HCT116 (cell line): ENCODE measurements around the gene KCNIP4. TPM values are rescaled to one million over a fixed set of nuclear protein-coding genes. Genes with fewer than 3 reads are reported as not detected.

Experiments
- ATAC-seq: fragments of 200-7000 bp; cut with Tn5 transposase; 2 replicates; pipeline ENCODE4 v1.9.1; 2020; ENCODE audit warnings: mild to moderate bottlenecking, moderate library complexity
- BruUV-seq: library from RNA; stranded (reverse); fragments of 400-500 nt; replicated peaks from 2 replicates; lab custom pipeline; 2021; lab: Mats Ljungman, UMichigan
- CTCF ChIA-PET: fragments of 300-600 bp; sonication (Branson Sonifier 250); formaldehyde crosslinking; loops from one replicate; lab custom pipeline; 2021; ENCODE audit warnings: antibody characterized with exemption; lab: Charles Lee
- POLR2A ChIA-PET: fragments of 300-600, 350-600 bp; sonication (Branson Sonifier 250); formaldehyde crosslinking; loops from one replicate; lab custom pipeline; 2021; ENCODE audit warnings: antibody characterized with exemption; lab: Charles Lee
- RAD21 ChIA-PET, 2 experiments: fragments of 300-600 bp; sonication (Branson Sonifier 250); formaldehyde crosslinking; loops; one replicate each; lab custom pipeline; 2023; ENCODE audit warnings: low total read pairs in 2 of 2; ENCODE audit not compliant: uncharacterized antibody in 2 of 2, unreplicated experiment in 2 of 2, low non-redundant PET in 1 of 2; lab: Charles Lee
- DNase-seq: peaks from one replicate; pipeline ENCODE4 v3.0.0-alpha.2; 2010; ENCODE audit warnings: low read depth, low spot score
- H2AFZ ChIP-seq: fragments of 200-600 bp; shearing (Covaris generic), sonication (generic); 2 replicates; pipeline ENCODE4 v1.6.1; 2017; ENCODE audit warnings: low read depth, mixed run types, mixed read lengths, antibody characterized with exemption, low read length; ENCODE audit not compliant: poor library complexity, severe bottlenecking
- H3K27ac ChIP-seq: 2 replicates; pipeline ENCODE4 v1.5.1; 2012; ENCODE audit warnings: low read depth, low read length
- H3K27me3 ChIP-seq: fragments of 200-600 bp; sonication (generic); 2 replicates; pipeline ENCODE4 v1.6.1; 2016; ENCODE audit warnings: mixed run types, low read length, mixed read lengths; ENCODE audit not compliant: insufficient read depth
- H3K36me3 ChIP-seq, 2 experiments: fragments of 200-500 bp in 1 of 2; fragments of 200-600 bp in 1 of 2; sonication (Bioruptor generic) in 1 of 2; sonication (generic) in 1 of 2; 2 replicates each; pipeline versions ENCODE4 v1.5.1 to v1.6.1; 2014 to 2016; ENCODE audit warnings: low read length in 2 of 2, inconsistent platforms in 1 of 2, mixed read lengths in 1 of 2, mixed run types in 1 of 2; ENCODE audit not compliant: insufficient read depth in 2 of 2, control insufficient read depth in 1 of 2
- H3K4me1 ChIP-seq, 2 experiments: fragments of 200-600 bp in 1 of 2; sonication (generic) in 1 of 2; 2 replicates each; pipeline versions ENCODE4 v1.5.1 to v1.6.1; 2012 to 2017; ENCODE audit warnings: low read length in 2 of 2, inconsistent platforms in 1 of 2, mild to moderate bottlenecking in 1 of 2, mixed read lengths in 1 of 2, mixed run types in 1 of 2, moderate library complexity in 1 of 2; ENCODE audit not compliant: insufficient read depth in 2 of 2, control insufficient read depth in 1 of 2
- H3K4me2 ChIP-seq: fragments of 200-600 bp; sonication (generic); 2 replicates; pipeline ENCODE4 v1.6.1; 2017; ENCODE audit warnings: mixed run types, low read length, mixed read lengths
- H3K4me3 ChIP-seq, 2 experiments: fragments of 200-600 bp in 1 of 2; sonication (generic) in 1 of 2; replicated peaks in 1 of 2; 2 replicates each; pipeline ENCODE4 v1.5.1; 2011 to 2016; ENCODE audit warnings: low read length in 2 of 2, control low read depth in 1 of 2, low read depth in 1 of 2, mild to moderate bottlenecking in 1 of 2, mixed read lengths in 1 of 2, mixed run types in 1 of 2
- H3K79me2 ChIP-seq: fragments of 200-600 bp; sonication (generic); 2 replicates; pipeline ENCODE4 v1.6.1; 2017; ENCODE audit warnings: mild to moderate bottlenecking, mixed run types, low read length, moderate library complexity, mixed read lengths; ENCODE audit not compliant: insufficient read depth
- H3K9ac ChIP-seq: fragments of 200-600 bp; sonication (generic); 2 replicates; pipeline ENCODE4 v1.6.1; 2016; ENCODE audit warnings: low read length, mixed read lengths
- H3K9me2 ChIP-seq: fragments of 200-600 bp; sonication (generic), shearing (Covaris generic); 2 replicates; pipeline ENCODE4 v1.6.1; 2017; ENCODE audit warnings: mixed run types, mild to moderate bottlenecking, moderate library complexity; ENCODE audit not compliant: insufficient read depth
- H3K9me3 ChIP-seq, 2 experiments: fragments of 200-500 bp in 1 of 2; fragments of 200-600 bp in 1 of 2; sonication (Bioruptor generic) in 1 of 2; sonication (generic) in 1 of 2; 2 replicates each; pipeline ENCODE4 v1.6.1; 2014 to 2017; ENCODE audit warnings: low read length in 2 of 2, mixed read lengths in 2 of 2, inconsistent platforms in 1 of 2, low read depth in 1 of 2, mild to moderate bottlenecking in 1 of 2, mixed run types in 1 of 2, moderate library complexity in 1 of 2; ENCODE audit not compliant: control insufficient read depth in 1 of 2, insufficient read depth in 1 of 2
- H4K20me1 ChIP-seq: fragments of 200-600 bp; sonication (generic), shearing (Covaris generic); 2 replicates; pipeline ENCODE4 v1.6.1; 2017; ENCODE audit warnings: mixed run types, mild to moderate bottlenecking, moderate library complexity; ENCODE audit not compliant: insufficient read depth
- ATF3 ChIP-seq: IDR thresholded peaks from 2 replicates; pipeline ENCODE4 v1.6.1; 2012
- CBX3 ChIP-seq: IDR thresholded peaks from 2 replicates; pipeline ENCODE4 v1.6.1; 2012; ENCODE audit warnings: low read depth
- CEBPB ChIP-seq: IDR thresholded peaks from 2 replicates; pipeline ENCODE4 v1.6.1; 2012; ENCODE audit warnings: low read depth
- ELF1 ChIP-seq: IDR thresholded peaks from 2 replicates; pipeline ENCODE4 v1.6.1; 2012; ENCODE audit warnings: low read depth, borderline replicate concordance
- EZH2 ChIP-seq: fragments of 200-600 bp; sonication (generic); IDR thresholded peaks from 2 replicates; pipeline ENCODE4 v1.6.1; 2017; ENCODE audit warnings: antibody characterized with exemption, mixed run types
- EZH2phosphoT487 ChIP-seq: fragments of 200-600 bp; IDR thresholded peaks from 2 replicates; pipeline ENCODE4 v1.6.1; 2018; ENCODE audit warnings: antibody characterized with exemption, borderline replicate concordance
- FOSL1 ChIP-seq: IDR thresholded peaks from 2 replicates; pipeline ENCODE4 v1.6.1; 2012; ENCODE audit warnings: low read depth
- JUND ChIP-seq: IDR thresholded peaks from 2 replicates; pipeline ENCODE4 v1.6.1; 2012
- POLR2A ChIP-seq: IDR thresholded peaks from 2 replicates; pipeline ENCODE4 v1.7.0; 2011; ENCODE audit warnings: borderline replicate concordance; ENCODE audit not compliant: insufficient read depth, insufficient read length; ENCODE audit errors: extremely low read depth
- POLR2AphosphoS5 ChIP-seq: IDR thresholded peaks from 2 replicates; pipeline ENCODE4 v1.6.1; 2011; ENCODE audit warnings: mild to moderate bottlenecking, low read depth, low read length, moderate library complexity
- RAD21 ChIP-seq: IDR thresholded peaks from 2 replicates; pipeline ENCODE4 v1.6.1; 2012; ENCODE audit warnings: low read depth, mild to moderate bottlenecking
- SIN3A ChIP-seq: IDR thresholded peaks from 2 replicates; pipeline ENCODE4 v1.6.1; 2012; ENCODE audit warnings: low read depth
- SP1 ChIP-seq: IDR thresholded peaks from 2 replicates; pipeline ENCODE4 v1.6.1; 2012; ENCODE audit warnings: low read depth
- TCF7L2 ChIP-seq: IDR thresholded peaks from 2 replicates; pipeline ENCODE4 v1.7.0; 2011; ENCODE audit warnings: borderline replicate concordance, inconsistent platforms; ENCODE audit not compliant: insufficient read depth, insufficient read length; ENCODE audit errors: extremely low read depth
- ZFX ChIP-seq: fragments of 450-650 bp; IDR thresholded peaks from 2 replicates; pipeline ENCODE4 v1.6.1; 2017
- ZNF274 ChIP-seq: fragments of 200-500 bp; sonication (Bioruptor generic); IDR thresholded peaks from 2 replicates; pipeline ENCODE4 v1.6.1; 2014; ENCODE audit warnings: mild to moderate bottlenecking, low read depth, low read length, inconsistent platforms
- intact Hi-C: fragments of 100-400 bp; cut with micrococcal nuclease; formaldehyde crosslinking; loops from 2 replicates; pipeline ENCODE4 v1.10.0; 2022
- total RNA-seq: library from RNA; stranded (reverse); gene quantifications from one replicate; pipeline ENCODE4 v1.2.1, GENCODE V29; 2021; ENCODE audit not compliant: unreplicated experiment
- TF ChIP-seq, protein P1 (sequence below): IDR thresholded peaks from 2 replicates; pipeline ENCODE4 v1.6.1; 2012
- TF ChIP-seq, protein P2 (sequence below), 3 experiments: fragments of 200-600 bp in 1 of 3; sonication (generic) in 1 of 3; IDR thresholded peaks in 2 of 3; conservative IDR thresholded peaks in 1 of 3; 2 replicates each; pipeline ENCODE4 v1.5.1; 2012 to 2017; ENCODE audit warnings: low read depth in 2 of 3, low read length in 2 of 3, antibody characterized with exemption in 1 of 3, borderline replicate concordance in 1 of 3, control low read depth in 1 of 3, mild to moderate bottlenecking in 1 of 3, mixed read lengths in 1 of 3, mixed run types in 1 of 3, moderate library complexity in 1 of 3; ENCODE audit not compliant: insufficient read depth in 1 of 3

The KCNIP4 gene
- total RNA-seq, 1 experiment from 2014 or later = not detected

DNA sequence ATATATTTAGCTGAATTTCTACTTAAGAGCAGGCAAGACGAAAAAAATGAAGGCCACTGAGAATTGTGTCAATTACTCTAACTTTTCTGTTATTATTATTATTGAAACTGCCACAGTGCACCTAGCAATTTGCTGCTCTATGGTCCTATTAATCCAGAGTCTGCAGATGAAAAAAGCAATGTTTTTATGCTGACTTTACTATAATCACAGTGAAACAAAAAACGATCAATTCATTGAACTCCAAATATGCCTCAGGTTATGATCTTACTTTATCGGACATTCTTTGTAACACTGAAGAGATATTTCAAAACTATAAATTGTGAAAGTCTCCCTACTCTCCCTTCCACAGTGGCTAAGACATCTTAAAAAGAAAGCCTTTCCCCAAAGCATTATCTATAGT, 474.4 kb downstream of the KCNIP4 start:
- ChIA-PET RAD21 (no interaction called here), POLR2A (no interaction called here), CTCF (no interaction called here)
- Histone ChIP-seq H3K36me3 (no peaks in the 10 kb centered on the region), H3K4me3 (no peak overlapping the region), H2AFZ (no peak overlapping the region), H3K9me3 (no peaks in the 10 kb centered on the region; a peak in 1 of 4 replicates), H3K79me2 (no peaks in the 10 kb centered on the region), H3K9me2 (no peaks in the 10 kb centered on the region), H3K9ac (no peak overlapping the region), H3K27ac (no peak overlapping the region), H3K4me2 (no peak overlapping the region), H3K27me3 (no peaks in the 10 kb centered on the region), H4K20me1 (no peaks in the 10 kb centered on the region), H3K4me1 (no peaks in the 10 kb centered on the region)
- no peak for TF ChIP-seq CBX3
- no peak for TF ChIP-seq SP1
- TF ChIP-seq ZFX = no peak
- TF ChIP-seq, protein P1, sequence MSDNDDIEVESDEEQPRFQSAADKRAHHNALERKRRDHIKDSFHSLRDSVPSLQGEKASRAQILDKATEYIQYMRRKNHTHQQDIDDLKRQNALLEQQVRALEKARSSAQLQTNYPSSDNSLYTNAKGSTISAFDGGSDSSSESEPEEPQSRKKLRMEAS = no peak
- no peak for TF ChIP-seq RAD21
- no peak for TF ChIP-seq SIN3A
- no peak for TF ChIP-seq POLR2AphosphoS5
- no peak for TF ChIP-seq EZH2
- no peak for TF ChIP-seq POLR2A
- TF ChIP-seq, protein P2, sequence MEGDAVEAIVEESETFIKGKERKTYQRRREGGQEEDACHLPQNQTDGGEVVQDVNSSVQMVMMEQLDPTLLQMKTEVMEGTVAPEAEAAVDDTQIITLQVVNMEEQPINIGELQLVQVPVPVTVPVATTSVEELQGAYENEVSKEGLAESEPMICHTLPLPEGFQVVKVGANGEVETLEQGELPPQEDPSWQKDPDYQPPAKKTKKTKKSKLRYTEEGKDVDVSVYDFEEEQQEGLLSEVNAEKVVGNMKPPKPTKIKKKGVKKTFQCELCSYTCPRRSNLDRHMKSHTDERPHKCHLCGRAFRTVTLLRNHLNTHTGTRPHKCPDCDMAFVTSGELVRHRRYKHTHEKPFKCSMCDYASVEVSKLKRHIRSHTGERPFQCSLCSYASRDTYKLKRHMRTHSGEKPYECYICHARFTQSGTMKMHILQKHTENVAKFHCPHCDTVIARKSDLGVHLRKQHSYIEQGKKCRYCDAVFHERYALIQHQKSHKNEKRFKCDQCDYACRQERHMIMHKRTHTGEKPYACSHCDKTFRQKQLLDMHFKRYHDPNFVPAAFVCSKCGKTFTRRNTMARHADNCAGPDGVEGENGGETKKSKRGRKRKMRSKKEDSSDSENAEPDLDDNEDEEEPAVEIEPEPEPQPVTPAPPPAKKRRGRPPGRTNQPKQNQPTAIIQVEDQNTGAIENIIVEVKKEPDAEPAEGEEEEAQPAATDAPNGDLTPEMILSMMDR (IDR thresholded peaks at IDR 0.05 in 2 of 3, conservative IDR thresholded peaks at IDR 0.05 in 1 of 3; ENCODE audit: borderline replicate concordance in 1 of 3, insufficient read depth in 1 of 3, low read depth in 2 of 3, low read length in 2 of 3) = no peak
- TF ChIP-seq FOSL1 = no peak
- TF ChIP-seq EZH2phosphoT487 = no peak
- TF ChIP-seq TCF7L2 = no peak
- no peak for TF ChIP-seq ATF3
- TF ChIP-seq JUND = no peak
- no peak for TF ChIP-seq ELF1
- TF ChIP-seq CEBPB = no peak
- no peak for TF ChIP-seq ZNF274
- no peak for ATAC-seq
- no TSS peak for BruUV-seq
- intact Hi-C loops = no loop called here
- no peak for DNase-seq
